D721Med (cell line): ENCODE results near the gene SLC7A4.

ENCODE experiments used
- DNase-seq: peaks from one replicate; pipeline ENCODE4 v3.0.0; 2011; ENCODE audit warnings: low spot score; ENCODE audit not compliant: insufficient read length
- FAIRE-seq: peaks from 2 replicates; lab custom pipeline; 2011; peaks lifted over from hg19 to GRCh38; lab: Jason Lieb, UNC
- TF ChIP-seq, protein P1 (sequence below): IDR thresholded peaks from 2 replicates; pipeline ENCODE4 v1.5.1; 2012; ENCODE audit warnings: mild to moderate bottlenecking, control low read depth; ENCODE audit not compliant: insufficient read depth; ENCODE audit errors: missing control alignments

The SLC7A4 gene

DNA sequence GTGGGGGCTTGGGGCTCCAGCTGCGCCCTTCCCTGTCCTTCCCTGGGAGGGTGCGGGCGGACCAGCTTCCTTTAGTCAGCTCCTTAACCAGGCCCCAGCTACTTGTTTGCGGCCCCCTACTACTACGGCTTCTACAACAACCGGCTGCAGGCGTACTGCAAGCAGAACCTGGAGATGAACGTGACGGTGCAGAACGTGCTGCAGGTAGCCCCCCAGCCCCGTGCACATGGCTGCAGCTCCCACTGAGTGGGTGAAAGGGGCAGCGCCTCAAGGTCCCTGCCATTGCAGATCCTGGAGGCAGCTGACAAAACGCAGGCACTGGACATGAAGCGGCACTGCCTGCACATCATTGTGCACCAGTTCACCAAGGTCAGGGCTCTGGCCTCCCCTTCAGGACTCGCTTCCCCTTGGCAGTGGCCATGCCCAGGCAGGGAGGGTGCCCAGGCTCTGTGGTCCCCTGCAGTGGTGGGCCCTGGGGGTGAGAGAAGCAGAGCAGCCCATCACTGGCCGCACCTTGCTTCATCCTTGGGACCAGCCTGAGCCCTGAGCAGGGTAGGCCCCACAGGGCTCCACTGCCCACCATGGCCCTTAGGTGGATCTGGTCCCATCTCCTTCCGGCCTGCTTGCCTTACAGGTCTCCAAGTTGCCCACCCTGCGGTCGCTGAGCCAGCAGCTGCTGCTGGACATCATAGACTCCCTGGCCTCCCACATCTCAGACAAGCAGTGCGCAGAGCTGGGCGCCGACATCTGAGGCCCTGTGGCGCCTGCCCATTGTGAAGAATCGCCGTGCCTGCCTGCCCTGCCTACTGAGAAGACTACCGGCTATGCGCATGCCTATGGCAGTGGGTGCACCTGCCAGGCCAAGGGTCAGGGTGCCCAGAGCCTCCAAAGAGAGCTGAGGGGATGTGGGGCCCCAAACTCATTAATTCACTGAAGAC, 35.5 kb downstream of the SLC7A4 start:
- FAIRE-seq, result no peak
- no peak for DNase-seq
- TF ChIP-seq, protein P1, sequence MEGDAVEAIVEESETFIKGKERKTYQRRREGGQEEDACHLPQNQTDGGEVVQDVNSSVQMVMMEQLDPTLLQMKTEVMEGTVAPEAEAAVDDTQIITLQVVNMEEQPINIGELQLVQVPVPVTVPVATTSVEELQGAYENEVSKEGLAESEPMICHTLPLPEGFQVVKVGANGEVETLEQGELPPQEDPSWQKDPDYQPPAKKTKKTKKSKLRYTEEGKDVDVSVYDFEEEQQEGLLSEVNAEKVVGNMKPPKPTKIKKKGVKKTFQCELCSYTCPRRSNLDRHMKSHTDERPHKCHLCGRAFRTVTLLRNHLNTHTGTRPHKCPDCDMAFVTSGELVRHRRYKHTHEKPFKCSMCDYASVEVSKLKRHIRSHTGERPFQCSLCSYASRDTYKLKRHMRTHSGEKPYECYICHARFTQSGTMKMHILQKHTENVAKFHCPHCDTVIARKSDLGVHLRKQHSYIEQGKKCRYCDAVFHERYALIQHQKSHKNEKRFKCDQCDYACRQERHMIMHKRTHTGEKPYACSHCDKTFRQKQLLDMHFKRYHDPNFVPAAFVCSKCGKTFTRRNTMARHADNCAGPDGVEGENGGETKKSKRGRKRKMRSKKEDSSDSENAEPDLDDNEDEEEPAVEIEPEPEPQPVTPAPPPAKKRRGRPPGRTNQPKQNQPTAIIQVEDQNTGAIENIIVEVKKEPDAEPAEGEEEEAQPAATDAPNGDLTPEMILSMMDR, result no peak

DNA sequence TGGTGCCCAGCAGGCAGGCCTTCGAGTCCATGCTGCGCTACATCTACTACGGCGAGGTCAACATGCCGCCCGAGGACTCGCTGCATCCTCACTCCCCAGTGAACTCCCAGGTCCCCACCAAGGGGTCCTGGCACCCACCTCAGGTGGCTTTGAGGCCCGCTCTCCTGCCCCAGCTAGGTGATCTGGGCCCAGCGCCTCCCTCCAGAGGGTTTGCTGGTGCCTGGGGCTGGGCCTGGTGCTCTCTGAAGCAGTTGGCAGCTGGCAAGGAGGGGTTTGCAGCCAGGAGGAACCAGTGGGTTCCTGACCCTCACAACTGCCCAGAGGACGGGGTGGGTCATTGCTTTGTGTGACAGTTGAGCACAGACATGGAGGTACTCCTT, 36.3 kb downstream of the SLC7A4 start:
- FAIRE-seq (no peak), DNase-seq (no peak)
- TF ChIP-seq, protein P1, result no peak

DNA sequence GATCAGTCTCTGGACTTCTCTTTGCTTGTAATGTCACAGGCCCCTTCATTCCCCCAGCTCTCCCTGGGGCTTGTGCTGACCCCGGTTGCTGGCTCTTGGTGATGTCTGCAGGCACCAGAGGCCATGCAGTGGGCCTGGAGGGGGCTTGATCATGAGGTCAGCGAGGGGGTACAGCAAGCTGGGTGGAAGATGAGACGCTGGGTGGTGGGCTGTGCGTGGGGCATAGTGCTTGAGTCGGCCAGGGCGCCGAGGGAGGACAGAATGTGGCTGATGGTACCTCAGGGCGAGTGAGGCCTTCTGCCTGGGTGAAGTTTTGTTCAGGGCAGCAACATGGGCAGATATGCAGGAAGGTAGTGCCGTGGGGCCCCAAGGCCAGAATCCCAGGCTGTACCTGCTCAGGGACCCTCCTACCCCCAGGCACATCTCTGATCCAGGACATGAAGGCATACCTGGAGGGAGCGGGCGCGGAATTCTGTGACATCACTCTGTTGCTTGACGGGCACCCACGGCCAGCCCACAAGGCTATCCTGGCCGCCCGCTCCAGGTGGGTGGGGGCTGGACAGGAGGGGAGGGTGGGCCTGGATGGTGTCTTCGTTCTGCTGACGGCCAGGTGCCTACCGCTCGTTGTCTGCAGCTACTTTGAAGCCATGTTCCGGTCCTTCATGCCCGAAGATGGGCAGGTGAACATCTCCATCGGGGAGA, 36.9 kb downstream of the SLC7A4 start:
- DNase-seq, result no peak
- no peak for FAIRE-seq
- TF ChIP-seq, protein P1, result no peak

DNA sequence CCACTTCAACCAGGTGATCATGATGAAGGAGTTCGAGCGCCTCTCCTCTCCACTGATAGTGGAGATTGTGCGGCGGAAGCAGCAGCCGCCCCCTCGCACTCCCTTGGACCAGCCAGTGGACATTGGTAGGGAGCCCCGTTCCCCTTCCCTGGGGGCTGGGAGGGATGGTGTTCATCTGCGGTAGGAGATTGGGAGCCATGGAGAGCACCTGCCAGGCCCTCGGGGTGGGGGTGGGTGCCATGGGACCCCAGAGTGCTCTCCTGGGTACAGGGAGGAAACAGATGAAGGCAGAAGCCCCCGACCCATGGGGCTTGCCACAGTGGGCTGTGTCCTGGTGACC, 37.5 kb downstream of the SLC7A4 start:
- FAIRE-seq (no peak), DNase-seq (no peak)
- TF ChIP-seq, protein P1, result no peak

DNA sequence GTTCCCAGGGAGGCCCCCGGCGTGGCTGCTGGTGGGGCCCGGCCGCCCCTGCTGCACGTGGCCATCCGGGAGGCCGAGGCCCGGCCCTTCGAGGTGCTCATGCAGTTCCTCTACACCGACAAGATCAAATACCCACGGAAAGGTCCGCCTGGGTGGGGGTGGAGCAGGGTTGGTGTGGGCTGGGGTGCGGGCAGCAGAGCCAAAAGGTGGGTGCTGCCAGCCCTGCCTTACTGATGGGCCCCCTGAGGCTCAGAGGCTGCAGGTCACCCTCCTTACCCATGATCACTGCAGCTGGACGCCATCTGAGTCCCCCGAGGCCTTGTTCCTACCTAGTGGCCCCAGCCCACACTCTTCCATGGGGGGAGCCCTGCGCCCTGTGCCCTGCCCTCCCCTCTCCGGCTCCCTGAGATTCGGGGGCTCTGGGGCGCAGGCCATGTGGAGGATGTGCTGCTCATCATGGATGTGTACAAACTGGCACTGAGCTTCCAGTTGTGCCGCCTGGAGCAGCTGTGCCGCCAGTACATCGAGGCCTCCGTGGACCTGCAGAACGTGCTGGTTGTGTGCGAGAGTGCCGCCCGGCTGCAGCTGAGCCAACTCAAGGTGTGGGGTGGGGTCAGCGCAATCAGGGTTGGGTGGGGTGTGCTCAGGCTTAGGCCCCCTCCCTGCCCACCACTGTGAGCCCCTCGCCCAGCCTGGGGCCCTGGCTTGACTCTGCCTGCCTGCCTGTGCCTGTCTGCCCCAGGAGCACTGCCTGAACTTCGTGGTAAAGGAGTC, 38.0 kb downstream of the SLC7A4 start:
- no peak for FAIRE-seq

DNA sequence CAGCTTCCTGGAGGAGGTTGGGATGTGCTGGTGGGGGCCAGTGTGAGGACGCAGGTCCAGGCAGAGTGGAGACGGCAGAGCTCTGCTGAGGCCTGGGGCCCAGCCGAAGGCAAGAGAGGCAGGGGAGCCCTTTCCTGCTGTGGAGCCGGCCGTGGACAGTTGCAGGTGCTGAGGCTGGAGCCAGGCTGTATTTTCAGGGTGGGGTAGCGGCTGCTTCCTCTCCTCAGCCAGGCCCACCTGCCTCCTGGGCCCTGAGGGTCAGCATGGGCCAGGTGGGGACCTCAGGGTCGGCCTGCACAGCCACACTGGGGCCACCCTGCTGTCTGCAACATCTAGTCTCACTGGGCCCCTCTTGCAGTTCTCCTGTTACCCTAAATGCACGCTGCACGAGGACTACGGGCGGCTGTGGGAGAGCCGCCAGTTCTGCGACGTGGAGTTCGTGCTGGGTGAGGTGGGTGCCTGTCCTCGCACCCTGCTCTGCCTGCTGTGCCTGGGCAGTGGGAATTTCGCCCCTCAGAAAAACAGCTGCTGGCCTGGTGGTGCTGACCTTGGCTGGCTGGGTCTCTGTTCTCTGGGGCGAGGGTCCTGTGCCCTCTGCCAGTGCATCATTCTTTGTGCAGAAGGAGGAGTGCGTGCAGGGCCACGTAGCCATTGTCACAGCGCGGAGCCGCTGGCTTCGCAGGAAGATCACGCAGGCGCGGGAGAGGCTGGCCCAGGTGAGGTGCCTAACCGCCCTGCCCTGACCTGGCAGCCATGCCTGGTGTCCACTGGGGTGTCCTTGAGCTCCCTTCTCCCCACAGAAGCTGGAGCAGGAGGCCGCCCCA, 38.8 kb downstream of the SLC7A4 start:
- DNase-seq, result no peak
- TF ChIP-seq, protein P1, result no peak
- no peak for FAIRE-seq

More for the DNA sequence above, 38.0 kb downstream of the SLC7A4 start:
- no peak for DNase-seq
- TF ChIP-seq, protein P1, result no peak
